Gastrocnemius medialis (tissue), 4 donors: Measurements from ENCODE around the gene LCE2B.

ENCODE experiments used
- POLR2A ChIP-seq, 2 donors: fragments of 450-650 bp; IDR thresholded peaks; one replicate each; pipeline ENCODE4 v1.6.1; 2017; ENCODE audit warnings: antibody characterized with exemption in 2 of 2, mild to moderate bottlenecking in 2 of 2, moderate library complexity in 2 of 2
- TF ChIP-seq, protein P1 (sequence below), 5 experiments: fragments of 450-650 bp in 3 of 5; fragments of 200-600 bp in 2 of 5; sonication (generic) in 2 of 5; IDR thresholded peaks in 4 of 5; conservative IDR thresholded peaks in 1 of 5; 1 replicate in 4 of 5; 2 replicates in 1 of 5; pipeline ENCODE4 v1.5.1; 2016 to 2019; ENCODE audit warnings: antibody characterized with exemption in 5 of 5, mild to moderate bottlenecking in 3 of 5, moderate library complexity in 3 of 5

DNA sequence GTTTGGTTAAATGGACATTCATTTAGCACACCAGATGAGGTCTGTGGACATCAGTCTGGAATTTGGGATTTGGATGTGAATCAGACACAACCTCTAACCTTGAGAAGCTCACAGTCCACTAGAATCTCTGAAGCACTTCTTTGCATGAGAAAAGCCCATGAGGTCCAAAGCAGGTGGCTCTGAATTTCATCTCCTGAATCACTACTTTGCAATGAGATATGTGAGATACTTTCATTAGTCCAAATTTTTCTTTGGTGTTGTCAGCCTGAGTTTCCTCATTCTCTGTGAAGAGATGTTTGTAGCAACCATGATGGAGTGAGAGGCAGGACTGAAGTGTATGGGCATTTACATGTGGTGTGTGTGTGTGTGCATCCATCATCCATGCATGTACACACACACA is 39.3 kb upstream of the LCE2B start:
- no peak for TF ChIP-seq POLR2A (IDR thresholded peaks at IDR 0.05)
- TF ChIP-seq, protein P1, sequence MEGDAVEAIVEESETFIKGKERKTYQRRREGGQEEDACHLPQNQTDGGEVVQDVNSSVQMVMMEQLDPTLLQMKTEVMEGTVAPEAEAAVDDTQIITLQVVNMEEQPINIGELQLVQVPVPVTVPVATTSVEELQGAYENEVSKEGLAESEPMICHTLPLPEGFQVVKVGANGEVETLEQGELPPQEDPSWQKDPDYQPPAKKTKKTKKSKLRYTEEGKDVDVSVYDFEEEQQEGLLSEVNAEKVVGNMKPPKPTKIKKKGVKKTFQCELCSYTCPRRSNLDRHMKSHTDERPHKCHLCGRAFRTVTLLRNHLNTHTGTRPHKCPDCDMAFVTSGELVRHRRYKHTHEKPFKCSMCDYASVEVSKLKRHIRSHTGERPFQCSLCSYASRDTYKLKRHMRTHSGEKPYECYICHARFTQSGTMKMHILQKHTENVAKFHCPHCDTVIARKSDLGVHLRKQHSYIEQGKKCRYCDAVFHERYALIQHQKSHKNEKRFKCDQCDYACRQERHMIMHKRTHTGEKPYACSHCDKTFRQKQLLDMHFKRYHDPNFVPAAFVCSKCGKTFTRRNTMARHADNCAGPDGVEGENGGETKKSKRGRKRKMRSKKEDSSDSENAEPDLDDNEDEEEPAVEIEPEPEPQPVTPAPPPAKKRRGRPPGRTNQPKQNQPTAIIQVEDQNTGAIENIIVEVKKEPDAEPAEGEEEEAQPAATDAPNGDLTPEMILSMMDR (IDR thresholded peaks at IDR 0.05 in 4 of 5, conservative IDR thresholded peaks at IDR 0.05 in 1 of 5) = no peak
